ENCODE data around the gene PCDH9. TPM values are rescaled to one million over a fixed set of nuclear protein-coding genes. Genes with fewer than 3 reads are reported as not detected.

PCDH9 gene
- total RNA-seq, 4 donors from 2014 or later, result 2.8 to 22.4 (median 12.9) TPM

DNA sequence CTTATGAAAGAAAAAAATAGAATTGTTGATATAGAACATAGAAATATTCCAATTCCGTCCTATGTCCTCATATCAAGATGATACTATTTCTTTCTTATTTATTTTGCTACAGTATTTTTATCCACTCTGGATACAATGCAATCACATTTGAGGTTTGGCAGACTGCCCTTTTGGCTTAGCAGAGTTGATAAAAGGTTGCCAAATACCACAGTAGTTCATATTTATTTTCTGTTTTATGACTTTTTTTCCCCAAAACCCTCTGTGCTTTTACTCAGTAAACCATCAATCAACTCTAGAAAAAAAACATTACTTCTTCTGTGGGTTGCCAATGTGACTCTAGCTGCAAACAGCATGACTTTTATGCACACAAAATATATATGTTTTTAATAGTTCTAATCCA is 424.5 kb downstream of the PCDH9 start:
- no peaks in the 10 kb centered on the region for H3K27me3 ChIP-seq
- no peak overlapping the region for H3K4me3 ChIP-seq (replicated peaks in 1 of 3)
- H3K9me3 ChIP-seq, result no peaks in the 10 kb centered on the region
- WGBS, 2 donors, result 66 to 75% methylated on average over 1 of the region's 1 CpG
- H3K4me1 ChIP-seq, result no peaks in the 10 kb centered on the region
- TF ChIP-seq POLR2A (IDR thresholded peaks at IDR 0.05), result no peak
- TF ChIP-seq, protein P1, sequence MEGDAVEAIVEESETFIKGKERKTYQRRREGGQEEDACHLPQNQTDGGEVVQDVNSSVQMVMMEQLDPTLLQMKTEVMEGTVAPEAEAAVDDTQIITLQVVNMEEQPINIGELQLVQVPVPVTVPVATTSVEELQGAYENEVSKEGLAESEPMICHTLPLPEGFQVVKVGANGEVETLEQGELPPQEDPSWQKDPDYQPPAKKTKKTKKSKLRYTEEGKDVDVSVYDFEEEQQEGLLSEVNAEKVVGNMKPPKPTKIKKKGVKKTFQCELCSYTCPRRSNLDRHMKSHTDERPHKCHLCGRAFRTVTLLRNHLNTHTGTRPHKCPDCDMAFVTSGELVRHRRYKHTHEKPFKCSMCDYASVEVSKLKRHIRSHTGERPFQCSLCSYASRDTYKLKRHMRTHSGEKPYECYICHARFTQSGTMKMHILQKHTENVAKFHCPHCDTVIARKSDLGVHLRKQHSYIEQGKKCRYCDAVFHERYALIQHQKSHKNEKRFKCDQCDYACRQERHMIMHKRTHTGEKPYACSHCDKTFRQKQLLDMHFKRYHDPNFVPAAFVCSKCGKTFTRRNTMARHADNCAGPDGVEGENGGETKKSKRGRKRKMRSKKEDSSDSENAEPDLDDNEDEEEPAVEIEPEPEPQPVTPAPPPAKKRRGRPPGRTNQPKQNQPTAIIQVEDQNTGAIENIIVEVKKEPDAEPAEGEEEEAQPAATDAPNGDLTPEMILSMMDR (IDR thresholded peaks at IDR 0.05), result no peak
- DNase-seq, result peak in 1 of 2 donors; percentile 1
- intact Hi-C loops (cut with DNase I), result no loop called here
- H3K27ac ChIP-seq, result no peak overlapping the region
- H3K36me3 ChIP-seq, result no peaks in the 10 kb centered on the region

DNA sequence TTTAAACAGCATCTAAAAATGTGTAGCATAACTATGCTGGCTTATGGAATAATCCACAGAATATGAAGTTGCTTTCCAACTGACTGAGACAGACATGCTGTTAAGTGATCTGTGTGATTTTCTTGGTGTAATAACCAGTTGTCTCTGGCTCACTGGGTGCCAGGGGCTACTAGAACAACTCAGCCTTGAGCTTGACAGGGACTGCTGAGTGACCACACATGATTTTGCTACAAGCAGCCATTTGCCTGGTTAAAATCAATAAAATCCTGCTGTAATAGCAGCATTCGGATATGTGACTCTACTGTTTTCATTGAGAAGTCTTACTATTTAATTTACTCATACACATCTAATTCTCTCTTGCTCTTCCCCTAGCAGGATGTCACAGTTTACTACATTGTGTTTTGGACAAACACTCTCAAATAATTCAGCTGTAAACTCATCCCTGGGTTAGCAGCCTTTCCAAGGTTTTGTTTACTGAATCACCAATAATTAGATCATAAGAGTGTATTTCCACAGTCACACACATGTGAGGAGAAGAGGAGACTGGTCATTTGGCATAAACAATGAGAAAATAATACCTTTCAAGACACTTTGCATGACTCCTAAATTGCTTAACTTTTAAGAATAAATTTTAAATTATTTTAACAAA is 426.2 kb downstream of the PCDH9 start:
- H3K4me1 ChIP-seq, result no peaks in the 10 kb centered on the region
- DNase-seq, result peak in 1 of 2 donors; percentile 1
- TF ChIP-seq, protein P1 (IDR thresholded peaks at IDR 0.05), result no peak
- TF ChIP-seq POLR2A (IDR thresholded peaks at IDR 0.05), result no peak
- intact Hi-C loops (cut with DNase I), result no loop called here
- no peak overlapping the region for H3K27ac ChIP-seq
- H3K4me3 ChIP-seq (replicated peaks in 1 of 3), result no peak overlapping the region
- H3K9me3 ChIP-seq, result no peaks in the 10 kb centered on the region
- no peaks in the 10 kb centered on the region for H3K36me3 ChIP-seq
- WGBS, 2 donors, result 53 to 59% methylated on average over 1 of the region's 1 CpG
- H3K27me3 ChIP-seq, result no peaks in the 10 kb centered on the region

DNA sequence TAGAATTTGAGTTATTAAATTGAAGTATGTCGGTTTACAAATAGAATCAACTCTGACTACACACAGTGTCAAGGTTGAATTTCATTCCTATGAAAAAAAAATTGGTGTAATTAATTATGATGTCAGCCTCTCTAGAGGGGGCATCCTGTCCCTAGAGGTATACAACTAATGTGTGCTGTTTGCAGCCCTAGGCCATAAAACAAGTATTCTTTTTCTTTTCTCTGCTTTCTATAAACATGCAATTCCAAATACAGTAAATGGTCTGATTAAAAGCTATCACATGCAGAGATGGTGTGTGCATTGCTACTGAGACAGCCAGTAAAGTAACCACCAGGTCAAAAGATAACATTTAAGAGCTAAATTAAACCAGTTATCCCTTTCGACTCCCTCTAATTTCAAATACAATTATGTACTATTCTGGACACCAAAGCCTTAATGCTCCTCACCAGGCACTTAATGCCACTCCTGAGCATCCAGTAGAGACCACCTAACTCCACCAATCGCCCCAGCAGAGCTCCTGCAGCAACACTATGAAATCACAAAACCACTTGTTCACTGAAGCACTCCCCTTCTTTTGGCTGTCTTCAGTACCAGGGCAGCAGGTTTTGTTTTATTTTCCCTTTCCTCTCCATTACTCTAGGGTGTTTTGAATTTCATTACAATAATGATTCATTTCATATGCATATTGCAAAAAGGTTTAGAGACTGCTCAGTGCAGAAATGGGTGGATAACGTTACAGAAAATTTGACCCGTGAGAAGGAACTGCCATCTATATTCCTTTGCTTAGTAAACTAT is 426.9 kb downstream of the PCDH9 start:
- Histone ChIP-seq H3K27me3 (no peaks in the 10 kb centered on the region), H3K9me3 (no peaks in the 10 kb centered on the region), H3K36me3 (no peaks in the 10 kb centered on the region), H3K27ac (no peak overlapping the region), H3K4me1 (no peaks in the 10 kb centered on the region), H3K4me3 (replicated peaks in 1 of 3) (no peak overlapping the region)
- TF ChIP-seq, protein P1 (IDR thresholded peaks at IDR 0.05), result no peak
- TF ChIP-seq POLR2A (IDR thresholded peaks at IDR 0.05), result no peak
- DNase-seq, result no peak
- intact Hi-C loops (cut with DNase I), result no loop called here
- 78 to 80% methylated on average over 5 of the region's 5 CpGs for WGBS, 2 donors

DNA sequence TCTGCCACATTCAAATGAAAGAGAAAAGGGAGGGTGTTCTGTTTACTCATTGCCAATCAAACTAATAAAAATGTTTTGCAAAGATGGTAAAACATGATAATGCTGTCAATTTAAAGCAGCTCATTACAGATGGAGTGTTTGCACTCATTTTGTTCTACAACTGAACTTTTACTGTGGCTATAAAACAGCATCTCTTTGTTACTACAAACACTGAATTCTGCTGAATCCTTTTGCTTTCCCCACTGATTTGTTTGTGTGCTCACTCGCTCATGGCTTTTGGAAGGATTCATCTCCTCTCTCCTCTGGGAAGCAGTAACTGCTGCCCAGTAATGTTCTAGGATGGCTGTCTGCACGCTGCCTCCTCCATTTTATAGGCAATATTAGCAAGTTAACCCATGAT is 434.5 kb downstream of the PCDH9 start:
- Histone ChIP-seq H3K27ac (no peak overlapping the region), H3K36me3 (no peaks in the 10 kb centered on the region), H3K4me1 (no peaks in the 10 kb centered on the region), H3K4me3 (replicated peaks in 1 of 3) (no peak overlapping the region), H3K9me3 (no peaks in the 10 kb centered on the region), H3K27me3 (no peaks in the 10 kb centered on the region)
- TF ChIP-seq, protein P1 (IDR thresholded peaks at IDR 0.05), result no peak
- TF ChIP-seq POLR2A (IDR thresholded peaks at IDR 0.05), result no peak
- intact Hi-C loops (cut with DNase I), result no loop called here
- WGBS, 2 donors, result 78 to 79% methylated on average over 2 of the region's 2 CpGs
- no peak for DNase-seq

All from thyroid gland (tissue), 4 donors.